AG09309 (cell line): ENCODE measurements around the gene TEX53.
A peak's percentile ranks its signal among the peaks of the same experiment; 100 is the strongest.

Experiments used
- DNase-seq: peaks from one replicate; pipeline ENCODE4 v3.0.0-alpha.2; 2010; ENCODE audit warnings: low read depth
- H3K4me3 ChIP-seq: 2 replicates; pipeline ENCODE4 v1.5.1; 2011; ENCODE audit warnings: mild to moderate bottlenecking, low read depth, low read length, moderate library complexity; ENCODE audit not compliant: control insufficient read depth
- CTCF ChIP-seq: IDR thresholded peaks from 2 replicates; pipeline ENCODE4 v1.5.1; 2011; ENCODE audit warnings: mild to moderate bottlenecking, low read depth, low read length, inconsistent platforms; ENCODE audit not compliant: insufficient read depth, control insufficient read depth; ENCODE audit errors: missing control alignments

Gene TEX53

GRCh38 chr9:114682846-114683245, 25.2 kb upstream of the TEX53 start:
- TF ChIP-seq CTCF: no peak

GRCh38 chr9:114681594-114682332, 24.2 kb upstream of the TEX53 start, which contains the start of gene TEX48:
TEX48 (minus strand) TSS chr9:114682192; CDS start chr9:114671723, 10,469 bp downstream.
- peak; percentile 86 for TF ChIP-seq CTCF
- H3K4me3 ChIP-seq: no peak within 1 kb of the TSS
- DNase-seq: peak; percentile 45

More at GRCh38 chr9:114682846-114683245, 25.2 kb upstream of the TEX53 start:
- no peak for DNase-seq
- H3K4me3 ChIP-seq: no peak overlapping the region

- no peak overlapping the region for H3K4me3 ChIP-seq
- no peak for TF ChIP-seq CTCF
- no peak for DNase-seq
Observed at GRCh38 chr9:114680259-114681001, 22.8 kb upstream of the TEX53 start.

DNA sequence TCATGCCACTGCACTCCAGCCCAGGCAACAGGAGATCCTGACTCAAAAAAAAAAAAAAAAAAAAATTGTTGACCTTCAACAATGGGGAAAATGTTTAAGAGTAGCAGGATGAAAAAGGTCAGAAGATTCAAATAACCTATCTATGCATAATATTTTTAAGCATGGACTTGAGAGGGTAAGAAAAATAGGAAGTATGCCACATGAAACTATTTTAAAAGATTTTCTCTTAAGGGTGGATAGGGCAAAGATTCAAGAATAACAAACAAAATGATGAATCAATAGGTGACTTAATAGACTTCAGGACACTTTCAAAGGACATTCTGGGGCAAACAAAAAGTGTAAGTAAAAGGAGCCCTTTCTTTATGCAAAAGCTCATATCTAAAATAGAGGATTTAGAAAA, 21.2 kb upstream of the TEX53 start:
- no peak for DNase-seq
- no peak for TF ChIP-seq CTCF
- no peak overlapping the region for H3K4me3 ChIP-seq

DNA sequence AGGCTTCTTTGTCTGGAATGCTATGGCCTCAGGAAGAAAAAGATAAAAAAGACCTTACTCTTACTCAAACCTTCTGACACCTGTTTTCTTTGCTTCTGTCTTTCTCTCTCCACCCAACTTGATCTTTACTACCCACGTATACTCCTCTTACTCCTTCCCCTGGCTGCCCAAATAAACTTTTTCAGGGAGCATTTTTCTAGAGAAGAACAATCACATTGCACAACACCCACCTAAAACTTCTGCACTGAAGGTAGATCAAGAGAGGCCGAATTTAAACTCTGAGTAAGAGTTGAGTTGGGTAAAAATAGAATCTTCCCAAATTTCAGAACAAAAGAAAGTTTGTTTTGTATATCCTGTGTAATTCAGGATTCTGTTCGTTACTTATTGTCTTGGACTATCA, 20.5 kb upstream of the TEX53 start:
- no peak for TF ChIP-seq CTCF
- DNase-seq: no peak
- H3K4me3 ChIP-seq: no peak overlapping the region

GRCh38 chr9:114677418-114677817, 19.8 kb upstream of the TEX53 start:
- peak; percentile 99 for DNase-seq
- no peak overlapping the region for H3K4me3 ChIP-seq
- TF ChIP-seq CTCF: no peak
